Measurements from ENCODE around the gene MYO16.

The MYO16 gene

GRCh38 chr13:108948251-108948671 is 318.9 kb downstream of the MYO16 start:
- Mint-ChIP-seq H3K36me3 (ENCODE audit: low read depth) (no peaks in the 10 kb centered on the region), H3K9me3 (no peaks in the 10 kb centered on the region)
- no peak for ATAC-seq

GRCh38 chr13:108950333-108951010 is 321.1 kb downstream of the MYO16 start:
- Mint-ChIP-seq H3K27me3 (peaks cover 3% of the 10 kb centered on the region), H3K36me3 (ENCODE audit: low read depth) (no peaks in the 10 kb centered on the region), H3K27ac (no peak overlapping the region), H3K4me1 (no peaks in the 10 kb centered on the region), H3K9me3 (no peaks in the 10 kb centered on the region), H3K4me3 (no peak overlapping the region)
- DNase-seq (no peak), ATAC-seq (no peak)

More at GRCh38 chr13:108948251-108948671, 318.9 kb downstream of the MYO16 start:
- H3K27me3 Mint-ChIP-seq = peaks cover 3% of the 10 kb centered on the region
- H3K27ac Mint-ChIP-seq = no peak overlapping the region
- no peak for DNase-seq
- H3K4me1 Mint-ChIP-seq = no peaks in the 10 kb centered on the region
- no peak overlapping the region for H3K4me3 Mint-ChIP-seq

DNA sequence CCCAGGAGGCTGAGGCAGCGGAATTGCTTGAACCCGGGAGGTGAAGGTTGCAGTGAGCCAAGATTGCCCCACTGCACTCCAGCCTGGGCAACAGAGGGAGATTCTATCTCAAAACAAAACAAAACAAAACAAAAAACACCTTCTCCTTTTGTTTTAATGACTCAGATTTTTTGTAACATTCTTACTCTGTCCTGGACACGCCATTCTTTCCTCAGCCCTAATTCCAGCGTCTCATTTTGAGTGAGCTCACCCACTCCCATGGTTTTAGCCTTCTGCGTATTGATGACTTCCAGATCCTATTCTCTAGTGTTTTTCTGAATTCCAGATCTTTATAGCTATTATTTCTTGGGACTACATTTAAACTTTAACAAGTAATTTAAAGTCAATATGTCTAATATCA is 326.3 kb downstream of the MYO16 start:
- Mint-ChIP-seq H3K4me3 (no peak overlapping the region), H3K4me1 (no peaks in the 10 kb centered on the region), H3K36me3 (ENCODE audit: low read depth) (no peaks in the 10 kb centered on the region), H3K27ac (no peak overlapping the region), H3K9me3 (no peaks in the 10 kb centered on the region), H3K27me3 (peaks cover 4% of the 10 kb centered on the region)
- DNase-seq (no peak), ATAC-seq (no peak)

DNA sequence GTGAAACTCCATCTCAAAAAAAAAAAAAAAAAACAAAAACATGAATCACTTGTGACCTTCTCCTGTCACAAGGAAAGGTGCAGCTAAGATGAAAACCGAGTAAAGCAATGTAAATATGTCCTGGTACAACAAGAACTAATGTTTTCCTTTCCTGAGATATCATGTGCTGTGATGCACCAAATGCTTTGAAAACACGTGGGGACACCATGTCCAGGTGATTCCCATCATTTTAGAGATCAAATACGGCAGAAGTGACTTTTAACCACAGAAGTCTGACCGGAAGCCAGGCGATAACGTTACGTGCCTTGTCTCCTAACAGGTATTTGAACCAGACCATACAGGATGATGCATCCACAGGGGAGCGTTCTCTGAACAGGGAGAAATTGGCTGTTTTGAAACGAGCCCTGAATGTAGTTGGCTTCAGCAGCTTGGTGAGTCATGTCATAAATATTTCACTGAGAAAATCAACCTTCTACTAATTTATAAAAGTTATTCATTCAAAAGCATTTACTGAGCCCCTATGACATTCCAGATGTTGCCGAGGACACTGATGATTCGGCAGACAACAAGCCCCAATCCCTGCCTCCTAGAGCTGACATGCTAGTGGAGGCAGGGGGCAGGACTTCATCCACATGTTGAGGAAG is 328.1 kb downstream of the MYO16 start:
- Mint-ChIP-seq H3K36me3 (ENCODE audit: low read depth) (no peaks in the 10 kb centered on the region), H3K4me3 (no peak overlapping the region), H3K27ac (no peak overlapping the region), H3K4me1 (no peaks in the 10 kb centered on the region), H3K27me3 (peaks cover 6% of the 10 kb centered on the region), H3K9me3 (no peaks in the 10 kb centered on the region)
- ATAC-seq (no peak), DNase-seq (no peak)

DNA sequence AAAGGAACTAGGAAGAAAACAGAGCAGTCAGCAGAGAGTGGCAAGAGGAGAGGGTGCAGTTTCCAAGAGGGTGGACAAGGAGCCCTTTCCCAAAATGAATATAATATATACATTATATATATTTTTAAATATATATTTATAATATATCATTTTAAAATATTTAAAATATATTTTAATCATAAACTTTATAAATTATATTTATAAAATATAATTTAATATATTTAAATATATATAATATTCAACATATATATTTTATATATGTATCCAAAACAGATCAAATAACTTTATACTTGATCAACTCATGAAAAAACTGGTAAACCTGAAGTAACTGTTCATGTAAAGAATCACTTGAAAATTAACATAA is 328.6 kb downstream of the MYO16 start:
- Mint-ChIP-seq H3K27me3 (peaks cover 6% of the 10 kb centered on the region), H3K36me3 (ENCODE audit: low read depth) (no peaks in the 10 kb centered on the region), H3K4me1 (no peaks in the 10 kb centered on the region), H3K27ac (no peak overlapping the region), H3K9me3 (no peaks in the 10 kb centered on the region), H3K4me3 (no peak overlapping the region)
- ATAC-seq (no peak), DNase-seq (no peak)

DNA sequence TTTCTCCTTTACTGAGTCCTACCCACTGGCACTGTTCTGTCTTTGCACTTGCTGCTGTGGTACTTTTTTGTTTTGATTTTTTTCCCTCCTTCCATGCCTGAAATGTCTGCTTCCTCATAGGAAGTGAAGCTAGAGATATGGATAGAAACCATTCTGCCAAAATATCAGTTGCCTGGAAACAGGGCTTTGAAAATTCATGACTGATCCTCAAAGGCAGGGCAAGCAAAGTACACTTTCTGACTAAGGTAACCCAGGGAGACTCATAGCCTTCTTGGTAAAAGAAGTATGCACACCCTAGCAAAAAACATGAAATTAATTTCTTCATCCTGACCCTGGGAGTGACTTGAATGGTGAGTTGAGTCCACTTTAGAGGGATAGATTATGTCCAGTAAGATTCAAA is 329.8 kb downstream of the MYO16 start:
- Mint-ChIP-seq H3K9me3 (no peaks in the 10 kb centered on the region), H3K4me3 (no peak overlapping the region), H3K27ac (no peak overlapping the region), H3K36me3 (ENCODE audit: low read depth) (no peaks in the 10 kb centered on the region), H3K27me3 (peaks cover 6% of the 10 kb centered on the region), H3K4me1 (no peaks in the 10 kb centered on the region)
- DNase-seq (no peak), ATAC-seq (no peak)

DNA sequence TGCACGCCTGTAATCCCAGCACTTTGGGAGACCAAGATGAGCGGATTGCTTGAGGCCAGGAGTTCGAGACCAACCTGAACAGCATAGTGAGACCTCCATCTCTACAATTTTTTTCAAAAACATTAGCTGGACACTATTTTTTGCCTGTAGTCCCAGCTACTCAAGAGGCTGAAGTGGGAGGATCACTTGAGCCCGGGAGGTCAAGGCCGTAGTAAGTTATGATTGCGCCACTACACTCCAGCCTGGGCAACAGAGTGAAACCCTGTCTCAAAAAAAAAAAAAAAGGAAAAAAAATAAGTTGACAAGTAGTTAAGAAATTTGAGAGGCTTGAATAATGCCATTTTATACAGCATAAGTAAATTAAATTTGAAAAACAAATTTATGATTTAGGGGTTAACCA is 330.6 kb downstream of the MYO16 start:
- Mint-ChIP-seq H3K4me1 (no peaks in the 10 kb centered on the region), H3K36me3 (ENCODE audit: low read depth) (no peaks in the 10 kb centered on the region), H3K27me3 (peaks cover 6% of the 10 kb centered on the region), H3K27ac (no peak overlapping the region), H3K9me3 (no peaks in the 10 kb centered on the region), H3K4me3 (no peak overlapping the region)
- ATAC-seq (no peak), DNase-seq (no peak)

GRCh38 chr13:108961542-108962125 is 332.2 kb downstream of the MYO16 start:
- DNase-seq (no peak), ATAC-seq (peak; percentile 54)
- H3K27ac Mint-ChIP-seq = no peak overlapping the region
- no peaks in the 10 kb centered on the region for H3K4me1 Mint-ChIP-seq
- no peaks in the 10 kb centered on the region for H3K9me3 Mint-ChIP-seq
- no peak overlapping the region for H3K4me3 Mint-ChIP-seq
- H3K36me3 Mint-ChIP-seq (ENCODE audit: low read depth) = no peaks in the 10 kb centered on the region
- H3K27me3 Mint-ChIP-seq = peaks cover 4% of the 10 kb centered on the region

DNA sequence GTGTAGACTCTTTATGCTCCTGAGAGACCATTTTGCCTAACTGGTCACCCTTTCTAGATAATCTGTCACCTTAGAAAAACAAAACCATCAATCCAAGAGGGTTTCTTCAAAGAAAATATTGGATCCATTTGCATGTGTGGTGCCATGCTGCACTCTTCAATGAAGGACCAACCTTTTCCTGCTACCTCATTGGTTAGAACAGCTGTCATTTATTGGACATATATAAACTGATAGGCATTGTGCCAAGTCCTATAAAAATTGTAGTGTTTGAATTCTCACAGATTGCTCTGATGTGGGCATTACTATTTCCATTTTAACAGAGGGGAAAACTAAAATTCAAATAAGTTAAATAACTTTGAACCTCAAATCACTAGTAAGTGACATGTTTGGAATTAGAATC is 333.2 kb downstream of the MYO16 start:
- no peak overlapping the region for H3K27ac Mint-ChIP-seq

DNA sequence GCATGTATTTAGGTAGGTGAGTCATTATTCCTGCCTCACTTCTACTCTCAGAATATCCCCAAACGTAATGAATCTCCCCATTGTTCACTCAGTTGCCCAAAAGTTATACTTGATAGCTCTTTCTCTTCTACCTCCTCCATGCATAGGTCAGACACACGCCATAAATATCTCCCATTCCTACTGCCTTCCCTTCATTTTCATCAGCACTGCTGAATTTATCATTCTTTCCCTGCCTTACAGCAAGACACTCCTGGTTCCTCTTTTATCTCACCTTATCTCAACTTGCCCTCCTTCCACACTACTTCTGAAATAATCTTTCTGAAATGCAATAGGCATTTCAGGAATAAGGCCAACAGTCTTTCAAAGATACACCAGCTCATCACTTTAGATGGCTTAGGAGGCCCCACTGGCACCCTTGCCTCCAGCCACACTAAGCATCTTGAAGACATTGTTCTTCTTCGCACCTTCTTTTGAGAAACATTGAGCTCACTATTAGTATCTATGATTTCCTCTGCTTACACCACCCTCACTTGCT is 333.9 kb downstream of the MYO16 start:
- Mint-ChIP-seq H3K9me3 (no peaks in the 10 kb centered on the region), H3K4me1 (no peaks in the 10 kb centered on the region), H3K27ac (no peak overlapping the region), H3K36me3 (ENCODE audit: low read depth) (no peaks in the 10 kb centered on the region), H3K4me3 (no peak overlapping the region), H3K27me3 (peaks cover 4% of the 10 kb centered on the region)
- ATAC-seq = no peak
- DNase-seq = no peak

More for the DNA sequence above, 333.2 kb downstream of the MYO16 start:
- no peaks in the 10 kb centered on the region for H3K9me3 Mint-ChIP-seq
- H3K27me3 Mint-ChIP-seq = peaks cover 4% of the 10 kb centered on the region
- no peak overlapping the region for H3K4me3 Mint-ChIP-seq
- no peaks in the 10 kb centered on the region for H3K4me1 Mint-ChIP-seq
- ATAC-seq (no peak), DNase-seq (no peak)
- no peaks in the 10 kb centered on the region for H3K36me3 Mint-ChIP-seq (ENCODE audit: low read depth)

DNA sequence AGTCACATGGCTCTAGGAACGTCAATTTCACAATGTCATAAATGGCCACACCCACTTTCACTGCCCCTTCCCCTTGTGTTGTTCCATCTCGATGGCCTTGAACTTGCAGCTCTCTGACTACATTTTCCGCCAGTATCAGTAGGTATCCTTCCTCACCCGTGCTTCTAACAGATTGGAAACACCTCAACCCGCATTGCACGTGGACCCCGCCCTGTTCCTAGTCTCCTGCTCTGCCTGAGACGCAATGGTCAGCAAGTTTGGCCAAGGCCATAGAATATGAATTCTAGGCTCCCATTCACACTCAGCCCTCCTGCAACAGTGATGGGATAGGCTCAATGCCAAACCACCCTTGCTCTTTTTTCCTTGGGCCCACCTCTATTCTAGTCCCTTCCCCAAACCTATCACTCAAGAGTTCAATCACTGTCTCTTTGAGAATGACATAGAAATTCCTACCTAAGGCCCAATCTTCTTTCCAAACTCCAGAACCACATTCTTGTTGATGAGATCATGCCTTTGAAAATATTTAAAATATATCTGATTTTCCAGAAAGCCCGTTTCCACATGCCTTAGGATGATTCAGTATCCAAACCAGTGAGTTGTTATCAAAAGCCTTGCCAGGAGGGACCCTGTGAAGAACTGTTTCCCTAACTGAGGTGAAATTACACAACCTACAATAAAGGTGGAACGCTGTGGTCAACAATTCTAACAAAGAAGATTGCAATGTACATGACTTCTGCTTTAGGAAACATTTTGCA is 334.6 kb downstream of the MYO16 start:
- Mint-ChIP-seq H3K4me3 (no peak overlapping the region), H3K27me3 (peaks cover 4% of the 10 kb centered on the region), H3K4me1 (no peaks in the 10 kb centered on the region), H3K27ac (no peak overlapping the region), H3K36me3 (ENCODE audit: low read depth) (no peaks in the 10 kb centered on the region), H3K9me3 (no peaks in the 10 kb centered on the region)
- DNase-seq (no peak), ATAC-seq (no peak)

DNA sequence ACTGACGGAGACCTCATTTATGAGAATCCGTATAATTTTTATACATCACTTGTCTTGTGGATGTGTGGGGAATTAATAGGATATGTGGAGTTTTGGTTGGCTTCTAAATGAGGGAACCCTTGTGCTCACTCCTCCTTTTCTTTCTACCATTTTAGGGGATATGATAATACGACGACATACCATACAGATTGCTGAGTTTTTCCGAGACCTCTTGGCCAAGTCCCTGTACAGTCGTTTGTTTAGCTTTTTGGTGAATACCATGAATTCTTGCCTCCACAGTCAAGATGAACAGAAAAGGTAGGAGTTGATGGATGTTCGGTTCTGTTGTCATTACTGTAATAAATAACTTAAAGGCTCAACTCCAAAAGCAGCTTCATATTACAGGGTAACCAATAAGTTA is 335.2 kb downstream of the MYO16 start:
- no peak for ATAC-seq
- H3K4me1 Mint-ChIP-seq = no peaks in the 10 kb centered on the region
- H3K27me3 Mint-ChIP-seq = peaks cover 3% of the 10 kb centered on the region
- no peaks in the 10 kb centered on the region for H3K9me3 Mint-ChIP-seq
- no peak overlapping the region for H3K27ac Mint-ChIP-seq
- H3K36me3 Mint-ChIP-seq (ENCODE audit: low read depth) = no peaks in the 10 kb centered on the region
- no peak overlapping the region for H3K4me3 Mint-ChIP-seq
- no peak for DNase-seq

GRCh38 chr13:108967371-108967770 is 338.0 kb downstream of the MYO16 start:
- no peak overlapping the region for H3K4me3 Mint-ChIP-seq
- H3K27ac Mint-ChIP-seq = no peak overlapping the region
- no peaks in the 10 kb centered on the region for H3K9me3 Mint-ChIP-seq
- ATAC-seq = no peak
- no peak for DNase-seq
- H3K27me3 Mint-ChIP-seq = no peaks in the 10 kb centered on the region
- H3K36me3 Mint-ChIP-seq (ENCODE audit: low read depth) = no peaks in the 10 kb centered on the region
- no peaks in the 10 kb centered on the region for H3K4me1 Mint-ChIP-seq

GRCh38 chr13:108968566-108968965 is 339.2 kb downstream of the MYO16 start:
- DNase-seq (no peak), ATAC-seq (no peak)
- Mint-ChIP-seq H3K4me1 (no peaks in the 10 kb centered on the region), H3K27ac (no peak overlapping the region), H3K27me3 (no peaks in the 10 kb centered on the region), H3K4me3 (no peak overlapping the region), H3K9me3 (no peaks in the 10 kb centered on the region), H3K36me3 (ENCODE audit: low read depth) (no peaks in the 10 kb centered on the region)

DNA sequence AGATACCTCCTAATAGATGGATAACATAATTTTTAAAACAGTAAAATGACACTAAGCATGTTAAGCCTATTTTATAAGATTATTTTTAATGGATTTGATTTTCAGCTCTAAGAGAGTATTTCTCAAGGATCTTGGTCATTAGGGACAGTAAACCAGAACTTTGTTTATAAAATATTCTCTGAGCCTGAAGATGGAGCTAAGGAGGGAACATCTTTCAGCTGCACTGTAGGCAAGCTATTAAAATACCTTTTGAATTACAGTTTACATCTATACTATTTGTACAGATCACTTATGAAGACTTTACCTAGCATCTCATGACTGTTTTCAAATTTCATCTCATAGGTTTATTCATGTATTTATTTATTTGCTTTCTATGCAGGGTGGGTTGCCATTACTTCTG is 345.3 kb downstream of the MYO16 start:
- H3K4me1 Mint-ChIP-seq = no peaks in the 10 kb centered on the region
- H3K4me3 Mint-ChIP-seq = no peak overlapping the region
- DNase-seq = no peak
- no peak overlapping the region for H3K27ac Mint-ChIP-seq
- no peak for ATAC-seq
- no peaks in the 10 kb centered on the region for H3K36me3 Mint-ChIP-seq (ENCODE audit: low read depth)
- H3K27me3 Mint-ChIP-seq = peaks cover 7% of the 10 kb centered on the region
- no peaks in the 10 kb centered on the region for H3K9me3 Mint-ChIP-seq

Measured in activated naive CD8-positive, alpha-beta T cell treated with anti-CD3 and anti-CD28 coated beads, Interleukin-2, amount 50 U/mL, for 24 hours (primary cell).